ENCODE data around the gene TBL1X.

- no peak for TF ChIP-seq CTCF (IDR thresholded peaks at IDR 0.05)
- TF ChIP-seq ZFX (IDR thresholded peaks at IDR 0.05; ENCODE audit: borderline replicate concordance): no peak
Observed at GRCh38 chrX:9429767-9430166, 35.1 kb upstream of the TBL1X start.
